Retinal pigment epithelial cell (primary cell): ENCODE data around the gene LDLRAD3.

Source experiments
- DNase-seq: peaks from one replicate; pipeline ENCODE4 v3.0.0-alpha.2; 2010; ENCODE audit warnings: low read depth
- H3K4me3 ChIP-seq: 2 replicates; pipeline ENCODE4 v1.5.1; 2011; ENCODE audit warnings: mild to moderate bottlenecking, low read length, control low read depth, moderate library complexity
- TF ChIP-seq, protein P1 (sequence below): conservative IDR thresholded peaks from 2 replicates; pipeline ENCODE4 v1.5.1; 2011; ENCODE audit warnings: low read depth, low read length, control low read depth, inconsistent platforms

The LDLRAD3 gene

DNA sequence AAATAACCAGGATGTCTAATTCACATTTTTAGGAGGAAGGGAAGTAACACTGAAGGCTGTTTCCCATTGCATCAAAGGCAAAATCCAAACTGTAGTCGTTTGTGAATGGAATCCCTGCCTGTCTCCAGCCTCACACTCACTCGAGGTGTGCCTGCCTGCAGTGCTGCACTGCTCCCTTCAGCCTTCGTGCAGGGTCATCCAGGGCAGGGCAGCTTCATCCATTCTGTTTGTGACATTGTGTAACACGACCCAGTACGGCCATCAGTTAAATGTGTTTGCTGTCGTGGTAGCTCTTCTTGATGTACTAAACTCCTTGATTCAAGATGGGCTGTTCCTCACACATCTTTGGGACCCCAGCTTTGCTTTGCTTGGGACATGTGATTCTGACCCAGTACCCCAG is 34.3 kb downstream of the LDLRAD3 start:
- TF ChIP-seq, protein P1, sequence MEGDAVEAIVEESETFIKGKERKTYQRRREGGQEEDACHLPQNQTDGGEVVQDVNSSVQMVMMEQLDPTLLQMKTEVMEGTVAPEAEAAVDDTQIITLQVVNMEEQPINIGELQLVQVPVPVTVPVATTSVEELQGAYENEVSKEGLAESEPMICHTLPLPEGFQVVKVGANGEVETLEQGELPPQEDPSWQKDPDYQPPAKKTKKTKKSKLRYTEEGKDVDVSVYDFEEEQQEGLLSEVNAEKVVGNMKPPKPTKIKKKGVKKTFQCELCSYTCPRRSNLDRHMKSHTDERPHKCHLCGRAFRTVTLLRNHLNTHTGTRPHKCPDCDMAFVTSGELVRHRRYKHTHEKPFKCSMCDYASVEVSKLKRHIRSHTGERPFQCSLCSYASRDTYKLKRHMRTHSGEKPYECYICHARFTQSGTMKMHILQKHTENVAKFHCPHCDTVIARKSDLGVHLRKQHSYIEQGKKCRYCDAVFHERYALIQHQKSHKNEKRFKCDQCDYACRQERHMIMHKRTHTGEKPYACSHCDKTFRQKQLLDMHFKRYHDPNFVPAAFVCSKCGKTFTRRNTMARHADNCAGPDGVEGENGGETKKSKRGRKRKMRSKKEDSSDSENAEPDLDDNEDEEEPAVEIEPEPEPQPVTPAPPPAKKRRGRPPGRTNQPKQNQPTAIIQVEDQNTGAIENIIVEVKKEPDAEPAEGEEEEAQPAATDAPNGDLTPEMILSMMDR, result no peak
- DNase-seq, result no peak
- H3K4me3 ChIP-seq, result no peak overlapping the region

DNA sequence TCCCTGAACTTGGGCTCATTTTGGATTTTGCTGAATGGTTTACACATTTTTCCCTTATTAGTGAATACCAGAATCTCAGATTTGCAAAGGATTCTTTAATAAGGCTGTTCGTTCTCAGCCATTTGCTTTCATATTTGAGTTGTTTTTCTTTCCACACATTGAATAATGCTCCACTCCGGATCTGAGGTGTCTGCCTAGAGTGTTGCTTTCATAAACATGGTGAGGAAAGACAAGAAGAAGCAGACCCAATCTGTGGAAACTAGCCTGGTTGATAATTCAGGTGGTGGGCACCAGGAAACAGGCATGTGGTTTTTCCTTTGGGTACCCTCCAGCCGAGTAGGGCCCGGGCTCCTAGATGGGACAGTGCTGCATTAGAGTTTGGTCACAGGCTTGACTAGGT is 35.0 kb downstream of the LDLRAD3 start:
- TF ChIP-seq, protein P1, result no peak
- DNase-seq, result no peak
- no peak overlapping the region for H3K4me3 ChIP-seq

DNA sequence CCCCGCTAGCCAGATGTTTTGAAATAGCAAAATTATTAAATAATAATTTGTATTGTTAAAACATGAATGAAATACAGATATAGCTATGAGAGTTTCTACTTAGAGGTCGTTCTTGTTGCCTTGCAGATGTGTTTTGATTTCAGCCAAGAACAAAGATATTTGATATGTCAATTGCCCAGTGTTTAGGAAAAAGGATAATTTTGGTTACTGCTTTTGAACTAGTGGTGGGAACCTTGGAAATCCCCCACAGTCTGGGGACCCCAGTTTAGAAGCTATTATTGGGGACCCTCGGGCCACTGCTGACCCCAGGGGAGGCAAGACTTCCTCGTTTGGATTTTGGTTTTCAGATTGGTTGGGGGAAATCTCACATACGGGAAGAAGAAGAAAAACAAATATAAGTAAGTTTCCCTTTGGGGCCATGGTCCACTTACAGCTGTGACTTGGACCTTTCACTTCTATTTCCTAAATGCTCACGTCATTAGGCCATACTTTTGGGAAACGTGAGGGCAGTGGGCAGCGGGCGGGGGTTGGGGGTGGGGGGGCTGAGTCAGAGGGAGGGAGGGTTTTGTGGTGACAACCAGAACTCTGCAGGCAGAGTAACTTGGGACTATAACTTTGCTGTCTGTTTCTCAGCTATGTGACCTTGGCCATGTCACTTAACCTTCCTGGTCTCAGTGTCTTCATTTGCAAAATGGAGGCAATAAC is 37.0 kb downstream of the LDLRAD3 start:
- TF ChIP-seq, protein P1, result no peak
- H3K4me3 ChIP-seq, result no peak overlapping the region
- no peak for DNase-seq

DNA sequence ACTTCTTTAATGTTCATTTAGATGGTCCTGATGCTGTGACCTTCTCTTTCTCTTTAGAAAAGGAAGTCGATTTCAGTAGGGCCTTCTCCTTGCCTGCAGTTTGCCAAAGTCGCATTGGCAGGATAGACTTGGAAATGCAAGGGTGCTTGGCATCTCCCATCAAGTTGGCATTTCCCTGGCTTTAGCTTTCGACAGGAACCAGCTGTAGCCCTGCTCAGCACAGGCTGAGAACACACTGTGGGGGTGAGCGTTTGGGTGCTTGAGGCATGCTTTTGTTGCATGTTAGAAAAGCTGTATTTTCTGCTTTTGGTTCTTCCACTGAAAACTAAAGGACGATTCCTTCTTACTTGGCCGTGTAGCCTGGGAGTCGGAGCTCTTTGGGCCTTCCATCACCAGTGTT is 37.7 kb downstream of the LDLRAD3 start:
- no peak for DNase-seq
- no peak overlapping the region for H3K4me3 ChIP-seq
- TF ChIP-seq, protein P1, result no peak

DNA sequence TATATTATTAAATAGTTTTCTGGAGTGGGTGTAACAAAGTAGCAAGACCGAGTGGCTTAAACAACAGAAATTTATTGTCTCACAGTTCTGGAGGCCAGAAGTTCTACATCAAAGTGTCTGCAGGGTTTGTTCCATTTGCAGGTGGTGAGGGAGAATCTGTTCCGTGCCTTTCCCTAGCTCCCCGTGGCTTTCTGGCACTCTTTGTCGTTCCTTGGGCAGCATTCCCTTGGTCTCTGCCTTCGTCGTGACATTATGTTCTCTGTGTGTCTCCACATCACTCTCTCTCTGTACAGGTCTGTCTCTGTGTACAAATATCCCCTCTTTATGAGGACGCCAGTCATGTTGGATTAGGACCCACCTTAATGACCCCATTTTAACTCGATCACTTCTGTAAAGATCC is 38.2 kb downstream of the LDLRAD3 start:
- DNase-seq, result no peak
- TF ChIP-seq, protein P1, result no peak
- no peak overlapping the region for H3K4me3 ChIP-seq

DNA sequence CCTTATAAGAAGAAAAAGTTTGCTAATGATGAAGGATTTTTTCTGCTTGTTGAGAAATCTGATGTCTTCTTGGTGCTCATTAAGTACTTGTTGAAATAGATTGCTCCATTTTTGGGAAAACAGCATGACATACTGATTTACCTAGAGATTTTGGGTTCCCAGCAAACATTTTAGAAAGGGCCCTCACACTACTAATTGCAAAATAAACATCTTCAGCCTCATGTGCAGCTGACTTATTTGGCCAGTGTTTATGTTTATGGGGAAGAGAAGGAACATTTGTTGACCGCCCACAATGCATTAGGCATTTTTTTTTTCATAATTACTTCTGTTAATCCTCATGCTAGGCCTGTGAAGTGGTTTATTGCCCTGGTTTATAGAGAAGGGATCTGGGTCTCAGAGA is 40.1 kb downstream of the LDLRAD3 start:
- TF ChIP-seq, protein P1, result no peak
- no peak for DNase-seq
- no peak overlapping the region for H3K4me3 ChIP-seq

DNA sequence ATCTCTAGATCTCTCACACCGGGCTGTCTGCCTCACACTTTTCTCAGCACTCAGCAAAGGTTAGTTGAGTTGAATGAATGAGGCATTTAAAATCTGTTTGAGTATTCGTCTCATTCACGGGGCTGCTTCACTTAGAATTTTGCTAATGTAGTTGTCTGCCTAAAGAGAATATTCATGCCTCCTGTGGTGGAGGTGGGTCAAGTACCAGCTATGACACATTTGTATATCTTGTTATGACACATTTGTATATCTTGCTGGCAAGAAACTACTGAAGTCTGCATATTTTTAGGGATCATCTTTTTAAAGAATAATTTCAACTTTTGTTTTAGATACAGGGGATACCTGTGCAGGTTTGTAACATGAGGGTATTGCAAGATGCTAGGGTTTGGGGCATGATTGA is 43.1 kb downstream of the LDLRAD3 start:
- no peak overlapping the region for H3K4me3 ChIP-seq
- no peak for DNase-seq
- TF ChIP-seq, protein P1, result no peak
